ENCODE data around the gene PLD5. TPM values are rescaled to one million over a fixed set of nuclear protein-coding genes. Genes with fewer than 3 reads are reported as not detected.

Gene PLD5
- total and polyA plus RNA-seq, 7 experiments from 2014 or later, result not detected

- intact Hi-C loops (cut with micrococcal nuclease), result no loop called here
These were observed 112.6 kb downstream of the PLD5 start for GRCh38 chr1:242411901-242412300.

DNA sequence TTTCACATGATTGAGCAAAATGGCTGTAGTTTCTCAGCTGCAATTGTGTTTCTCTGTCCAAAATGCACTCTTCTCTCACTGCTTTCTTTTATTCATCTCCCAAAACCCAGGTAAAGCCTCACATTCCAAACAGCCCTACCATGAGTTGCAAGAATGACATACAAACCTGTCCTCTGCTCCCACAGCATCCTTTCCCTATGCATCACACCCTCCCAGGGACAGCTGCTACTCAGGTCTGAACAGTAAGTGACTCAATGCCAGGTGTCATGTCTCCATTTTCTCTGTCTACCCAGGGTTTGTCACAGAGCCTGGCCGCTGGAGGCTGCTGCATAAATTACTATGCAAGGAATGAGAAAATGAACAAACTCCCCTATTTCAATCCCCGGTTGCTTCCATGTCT, 118.5 kb downstream of the PLD5 start:
- ChIA-PET CTCF (no interaction called here), POLR2A (no interaction called here)
- Histone ChIP-seq H3K4me3 (ENCODE audit: low read length) (no peak overlapping the region), H3K27ac (ENCODE audit: low read depth, low read length) (no peak overlapping the region), H3K4me1 (ENCODE audit: control insufficient read depth in 2 of 2, insufficient read depth in 2 of 2, low read length in 2 of 2) (no peaks in the 10 kb centered on the region), H3K36me3 (ENCODE audit: control insufficient read depth in 2 of 3, insufficient read depth in 3 of 3, low read length in 3 of 3) (no peaks in the 10 kb centered on the region), H3K9me3 (ENCODE audit: control insufficient read depth in 2 of 3, low read length in 3 of 3) (no peaks in the 10 kb centered on the region), H3K27me3 (ENCODE audit: control insufficient read depth in 2 of 2, insufficient read depth in 2 of 2, low read length in 2 of 2) (no peaks in the 10 kb centered on the region)
- DNase-seq (no peak), ATAC-seq (no peak)
- Mint-ChIP-seq H3K4me1 (no peaks in the 10 kb centered on the region), H3K4me3 (no peak overlapping the region), H3K36me3 (no peaks in the 10 kb centered on the region), H3K27ac (no peak overlapping the region), H3K27me3 (peaks cover 0 to 22% (median 4%) of the 10 kb centered on the region in 5 donors), H3K9me3 (peaks cover 0 to 8% (median 3%) of the 10 kb centered on the region in 11 donors)
- intact Hi-C loops (cut with micrococcal nuclease), result no loop called here

More at GRCh38 chr1:242411901-242412300, 112.6 kb downstream of the PLD5 start:
- POLR2A ChIA-PET, result no interaction called here
- Histone ChIP-seq H3K4me1 (ENCODE audit: control insufficient read depth in 2 of 2, insufficient read depth in 2 of 2, low read length in 2 of 2) (no peaks in the 10 kb centered on the region), H3K27ac (ENCODE audit: low read depth, low read length) (no peak overlapping the region), H3K9me3 (ENCODE audit: control insufficient read depth in 2 of 3, low read length in 3 of 3) (no peaks in the 10 kb centered on the region), H3K27me3 (ENCODE audit: control insufficient read depth in 2 of 2, insufficient read depth in 2 of 2, low read length in 2 of 2) (no peaks in the 10 kb centered on the region), H3K4me3 (ENCODE audit: low read length) (no peak overlapping the region), H3K36me3 (ENCODE audit: control insufficient read depth in 2 of 3, insufficient read depth in 3 of 3, low read length in 3 of 3) (no peaks in the 10 kb centered on the region)
- H3K27ac Mint-ChIP-seq, result no peak overlapping the region
- H3K4me1 Mint-ChIP-seq, result peaks cover 0 to 2% (median 0%) of the 10 kb centered on the region in 7 donors
- no peaks in the 10 kb centered on the region for H3K36me3 Mint-ChIP-seq
- CTCF ChIA-PET, result interaction anchor here (0.6 kb wide), 1 partner anchor 28 kb away, joined by 3 read pairs; no protein-coding TSS in a partner anchor
- peaks cover 0 to 7% (median 0%) of the 10 kb centered on the region in 5 donors for H3K27me3 Mint-ChIP-seq
- H3K9me3 Mint-ChIP-seq, result peaks cover 0 to 13% (median 2%) of the 10 kb centered on the region in 11 donors
- ATAC-seq (no peak), DNase-seq (no peak)
- H3K4me3 Mint-ChIP-seq, result no peak overlapping the region

DNA sequence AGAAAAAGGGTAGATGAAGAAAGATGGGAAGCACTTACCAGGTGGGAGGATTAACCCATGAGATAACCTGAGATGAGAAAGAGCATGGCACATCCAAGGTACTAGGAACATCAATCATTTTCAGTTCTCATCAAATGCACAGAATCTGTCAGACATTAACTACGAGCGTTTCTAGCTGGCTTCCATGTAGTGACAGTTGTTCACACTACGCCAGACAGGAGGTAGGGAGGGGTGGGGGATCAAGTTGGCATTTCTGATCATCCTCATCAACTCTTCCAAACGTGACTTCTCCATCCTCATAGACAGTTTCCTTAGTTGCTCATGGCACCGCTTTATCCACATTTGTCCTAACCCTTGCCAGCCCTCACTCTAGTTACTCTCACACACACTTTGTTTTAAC, 120.2 kb downstream of the PLD5 start:
- H3K4me3 Mint-ChIP-seq, result no peak overlapping the region
- H3K4me1 Mint-ChIP-seq, result no peaks in the 10 kb centered on the region
- H3K9me3 Mint-ChIP-seq, result peaks cover 0 to 8% (median 2%) of the 10 kb centered on the region in 11 donors
- ChIA-PET POLR2A (no interaction called here), CTCF (no interaction called here)
- H3K27me3 Mint-ChIP-seq, result peaks cover 0 to 28% (median 4%) of the 10 kb centered on the region in 5 donors
- H3K4me1 ChIP-seq (ENCODE audit: control insufficient read depth in 2 of 2, insufficient read depth in 2 of 2, low read length in 2 of 2), result no peaks in the 10 kb centered on the region
- no peaks in the 10 kb centered on the region for H3K36me3 ChIP-seq (ENCODE audit: control insufficient read depth in 2 of 3, insufficient read depth in 3 of 3, low read length in 3 of 3)
- H3K9me3 ChIP-seq (ENCODE audit: control insufficient read depth in 2 of 3, low read length in 3 of 3), result no peaks in the 10 kb centered on the region
- intact Hi-C loops (cut with micrococcal nuclease), result no loop called here
- no peak overlapping the region for H3K4me3 ChIP-seq (ENCODE audit: low read length)
- H3K27me3 ChIP-seq (ENCODE audit: control insufficient read depth in 2 of 2, insufficient read depth in 2 of 2, low read length in 2 of 2), result no peaks in the 10 kb centered on the region
- no peak for ATAC-seq
- H3K27ac ChIP-seq (ENCODE audit: low read depth, low read length), result no peak overlapping the region
- H3K36me3 Mint-ChIP-seq, result no peaks in the 10 kb centered on the region
- no peak for DNase-seq
- H3K27ac Mint-ChIP-seq, result no peak overlapping the region

GRCh38 chr1:242402956-242403355, 121.5 kb downstream of the PLD5 start:
- no peaks in the 10 kb centered on the region for H3K4me1 Mint-ChIP-seq
- H3K27ac Mint-ChIP-seq, result no peak overlapping the region
- no peaks in the 10 kb centered on the region for H3K9me3 ChIP-seq (ENCODE audit: control insufficient read depth in 2 of 3, low read length in 3 of 3)
- intact Hi-C loops (cut with micrococcal nuclease), result no loop called here
- no peak for ATAC-seq
- peaks cover 0 to 29% (median 4%) of the 10 kb centered on the region in 5 donors for H3K27me3 Mint-ChIP-seq
- no peaks in the 10 kb centered on the region for H3K36me3 Mint-ChIP-seq
- ChIA-PET CTCF (no interaction called here), POLR2A (no interaction called here)
- H3K27me3 ChIP-seq (ENCODE audit: control insufficient read depth in 2 of 2, insufficient read depth in 2 of 2, low read length in 2 of 2), result no peaks in the 10 kb centered on the region
- DNase-seq, result no peak
- no peaks in the 10 kb centered on the region for H3K4me1 ChIP-seq (ENCODE audit: control insufficient read depth in 2 of 2, insufficient read depth in 2 of 2, low read length in 2 of 2)
- H3K4me3 ChIP-seq (ENCODE audit: low read length), result no peak overlapping the region
- no peak overlapping the region for H3K4me3 Mint-ChIP-seq
- no peaks in the 10 kb centered on the region for H3K36me3 ChIP-seq (ENCODE audit: control insufficient read depth in 2 of 3, insufficient read depth in 3 of 3, low read length in 3 of 3)
- H3K9me3 Mint-ChIP-seq, result peaks cover 0 to 2% (median 0%) of the 10 kb centered on the region in 11 donors
- H3K27ac ChIP-seq (ENCODE audit: low read depth, low read length), result no peak overlapping the region

DNA sequence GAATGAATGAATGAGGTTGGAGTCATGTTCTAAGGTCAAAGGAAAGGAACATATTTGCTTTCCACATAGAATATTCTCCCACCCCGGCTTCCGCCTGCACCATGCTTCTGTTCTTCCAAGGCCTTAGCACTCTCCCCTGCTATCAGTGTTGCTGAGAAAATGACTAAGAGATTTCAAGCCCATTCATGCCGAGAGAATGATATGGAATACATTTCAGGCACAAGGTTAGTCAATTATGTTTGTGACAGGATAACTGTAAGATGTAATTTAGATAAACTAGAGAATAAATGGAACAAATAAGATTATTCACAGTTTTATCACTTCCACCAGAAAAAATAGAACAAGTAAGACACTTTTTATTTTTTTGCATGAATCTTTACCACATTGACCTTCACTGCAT, 122.6 kb downstream of the PLD5 start:
- no peak for ATAC-seq
- Histone ChIP-seq H3K27me3 (ENCODE audit: control insufficient read depth in 2 of 2, insufficient read depth in 2 of 2, low read length in 2 of 2) (no peaks in the 10 kb centered on the region), H3K9me3 (ENCODE audit: control insufficient read depth in 2 of 3, low read length in 3 of 3) (no peaks in the 10 kb centered on the region), H3K36me3 (ENCODE audit: control insufficient read depth in 2 of 3, insufficient read depth in 3 of 3, low read length in 3 of 3) (no peaks in the 10 kb centered on the region), H3K27ac (ENCODE audit: low read depth, low read length) (no peak overlapping the region), H3K4me1 (ENCODE audit: control insufficient read depth in 2 of 2, insufficient read depth in 2 of 2, low read length in 2 of 2) (no peaks in the 10 kb centered on the region), H3K4me3 (ENCODE audit: low read length) (no peak overlapping the region)
- H3K36me3 Mint-ChIP-seq, result no peaks in the 10 kb centered on the region
- ChIA-PET CTCF (no interaction called here), POLR2A (no interaction called here)
- H3K27ac Mint-ChIP-seq, result no peak overlapping the region
- no peaks in the 10 kb centered on the region for H3K4me1 Mint-ChIP-seq
- intact Hi-C loops (cut with micrococcal nuclease), result no loop called here
- peaks cover 0 to 34% (median 4%) of the 10 kb centered on the region in 5 donors for H3K27me3 Mint-ChIP-seq
- H3K4me3 Mint-ChIP-seq, result no peak overlapping the region
- no peak for DNase-seq
- peaks cover 0 to 5% (median 2%) of the 10 kb centered on the region in 11 donors for H3K9me3 Mint-ChIP-seq

DNA sequence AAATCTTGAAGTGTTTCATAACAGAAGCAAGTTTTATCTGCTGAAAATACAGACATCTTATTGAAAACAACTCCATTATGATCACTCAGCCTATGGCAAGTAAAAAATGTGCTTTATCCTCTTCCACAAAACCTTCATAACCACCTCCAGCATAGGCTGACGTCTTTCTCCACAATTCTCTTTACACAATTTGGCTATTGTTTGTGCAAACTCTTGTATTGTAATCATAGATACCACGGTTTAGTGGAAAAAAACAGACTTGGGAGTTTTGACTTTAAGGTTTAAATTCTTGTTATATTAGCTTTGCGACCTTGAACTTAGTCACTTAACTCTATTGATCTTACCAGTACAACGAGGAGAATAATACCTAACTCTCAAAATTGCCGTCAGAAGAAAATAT, 126.1 kb downstream of the PLD5 start:
- no peak overlapping the region for H3K4me3 ChIP-seq (ENCODE audit: low read length)
- H3K9me3 Mint-ChIP-seq, result peaks cover 0 to 12% (median 5%) of the 10 kb centered on the region in 11 donors
- H3K4me3 Mint-ChIP-seq, result no peak overlapping the region
- DNase-seq (no peak), ATAC-seq (no peak)
- no peaks in the 10 kb centered on the region for H3K36me3 Mint-ChIP-seq
- no peaks in the 10 kb centered on the region for H3K4me1 ChIP-seq (ENCODE audit: control insufficient read depth in 2 of 2, insufficient read depth in 2 of 2, low read length in 2 of 2)
- H3K4me1 Mint-ChIP-seq, result no peaks in the 10 kb centered on the region
- no peaks in the 10 kb centered on the region for H3K9me3 ChIP-seq (ENCODE audit: control insufficient read depth in 2 of 3, low read length in 3 of 3)
- H3K27ac ChIP-seq (ENCODE audit: low read depth, low read length), result no peak overlapping the region
- no peak overlapping the region for H3K27ac Mint-ChIP-seq
- H3K36me3 ChIP-seq (ENCODE audit: control insufficient read depth in 2 of 3, insufficient read depth in 3 of 3, low read length in 3 of 3), result no peaks in the 10 kb centered on the region
- ChIA-PET CTCF (no interaction called here), POLR2A (interaction anchor here (0.6 kb wide), 1 partner anchor 878 kb away, joined by 3 read pairs; no protein-coding TSS in a partner anchor)
- peaks cover 0 to 18% (median 0%) of the 10 kb centered on the region in 5 donors for H3K27me3 Mint-ChIP-seq
- intact Hi-C loops (cut with micrococcal nuclease), result no loop called here
- H3K27me3 ChIP-seq (ENCODE audit: control insufficient read depth in 2 of 2, insufficient read depth in 2 of 2, low read length in 2 of 2), result no peaks in the 10 kb centered on the region

GRCh38 chr1:242391896-242392295, 132.6 kb downstream of the PLD5 start:
- no peak for DNase-seq
- ChIA-PET POLR2A (no interaction called here), CTCF (no interaction called here)
- no peak overlapping the region for H3K4me3 Mint-ChIP-seq
- H3K27me3 Mint-ChIP-seq, result peaks cover 0 to 11% (median 2%) of the 10 kb centered on the region in 5 donors
- no peak for ATAC-seq
- H3K36me3 Mint-ChIP-seq, result peaks cover 0 to 5% (median 0%) of the 10 kb centered on the region in 5 donors
- Histone ChIP-seq H3K27ac (ENCODE audit: low read depth, low read length) (no peak overlapping the region), H3K27me3 (ENCODE audit: control insufficient read depth in 2 of 2, insufficient read depth in 2 of 2, low read length in 2 of 2) (no peaks in the 10 kb centered on the region), H3K4me3 (ENCODE audit: low read length) (no peak overlapping the region), H3K4me1 (ENCODE audit: control insufficient read depth in 2 of 2, insufficient read depth in 2 of 2, low read length in 2 of 2) (no peaks in the 10 kb centered on the region), H3K9me3 (ENCODE audit: control insufficient read depth in 2 of 3, low read length in 3 of 3) (peaks cover 0 to 5% (median 0%) of the 10 kb centered on the region in 3 experiments), H3K36me3 (ENCODE audit: control insufficient read depth in 2 of 3, insufficient read depth in 3 of 3, low read length in 3 of 3) (no peaks in the 10 kb centered on the region)
- H3K9me3 Mint-ChIP-seq, result peaks cover 0 to 13% (median 5%) of the 10 kb centered on the region in 11 donors
- H3K27ac Mint-ChIP-seq, result no peak overlapping the region
- H3K4me1 Mint-ChIP-seq, result no peaks in the 10 kb centered on the region
- intact Hi-C loops (cut with micrococcal nuclease), result no loop called here
